Ishikawa (cell line): ENCODE data around the gene PRDM9.
A peak's percentile ranks its signal among the peaks of the same experiment; 100 is the strongest.

ENCODE experiments used
- CEBPB ChIP-seq: IDR thresholded peaks from 2 replicates; pipeline ENCODE4 v1.6.1; 2012
- CREB1 ChIP-seq: IDR thresholded peaks from 2 replicates; pipeline ENCODE4 v1.6.1; 2012; ENCODE audit warnings: low read depth
- EGR1 ChIP-seq: IDR thresholded peaks from 2 replicates; pipeline ENCODE4 v1.6.1; 2012
- EP300 ChIP-seq: IDR thresholded peaks from 2 replicates; pipeline ENCODE4 v1.6.1; 2012; ENCODE audit warnings: borderline replicate concordance
- FOXM1 ChIP-seq: IDR thresholded peaks from 2 replicates; pipeline ENCODE4 v1.6.1; 2012; ENCODE audit warnings: low read depth, borderline replicate concordance
- MAX ChIP-seq: IDR thresholded peaks from 2 replicates; pipeline ENCODE4 v1.6.1; 2012
- NFIC ChIP-seq: IDR thresholded peaks from 2 replicates; pipeline ENCODE4 v1.6.1; 2012
- RAD21 ChIP-seq: IDR thresholded peaks from 2 replicates; pipeline ENCODE4 v1.6.1; 2012; ENCODE audit warnings: low read depth
- REST ChIP-seq: IDR thresholded peaks from 2 replicates; pipeline ENCODE4 v1.6.1; 2012; ENCODE audit warnings: low read depth, mild to moderate bottlenecking
- TAF1 ChIP-seq: IDR thresholded peaks from 2 replicates; pipeline ENCODE4 v1.6.1; 2012; ENCODE audit warnings: low read depth, mild to moderate bottlenecking
- TCF12 ChIP-seq: IDR thresholded peaks from 2 replicates; pipeline ENCODE4 v1.6.1; 2012; ENCODE audit warnings: low read depth
- TEAD4 ChIP-seq: IDR thresholded peaks from 2 replicates; pipeline ENCODE4 v1.6.1; 2012
- USF1 ChIP-seq: IDR thresholded peaks from 2 replicates; pipeline ENCODE4 v1.6.1; 2012
- YY1 ChIP-seq: IDR thresholded peaks from 2 replicates; pipeline ENCODE4 v1.6.1; 2012; ENCODE audit warnings: low read depth
- ZBTB7A ChIP-seq: IDR thresholded peaks from 2 replicates; pipeline ENCODE4 v1.6.1; 2012; ENCODE audit warnings: low read depth

Gene PRDM9

GRCh38 chr5:23507278-23507685, at the start of gene PRDM9:
Gene PRDM9 (plus strand): TSS chr5:23507609. CDS start chr5:23509034, 1,425 bp downstream.
- no peak for TF ChIP-seq CEBPB
- no peak for TF ChIP-seq TAF1
- TF ChIP-seq TEAD4, result no peak
- no peak for TF ChIP-seq EGR1
- TF ChIP-seq NFIC, result no peak
- TF ChIP-seq TCF12, result no peak
- TF ChIP-seq EP300, result no peak
- TF ChIP-seq ZBTB7A, result no peak
- no peak for TF ChIP-seq YY1
- TF ChIP-seq REST, result no peak
- no peak for TF ChIP-seq FOXM1
- TF ChIP-seq USF1, result no peak
- no peak for TF ChIP-seq RAD21
- no peak for TF ChIP-seq MAX
- no peak for TF ChIP-seq CREB1

GRCh38 chr5:23457780-23458179, 49.6 kb upstream of the PRDM9 start:
- TF ChIP-seq EP300 (no peak), RAD21 (no peak)

GRCh38 chr5:23459214-23459613, 48.2 kb upstream of the PRDM9 start:
- TF ChIP-seq YY1, result no peak
- no peak for TF ChIP-seq ZBTB7A
- no peak for TF ChIP-seq REST
- no peak for TF ChIP-seq EGR1
- TF ChIP-seq CREB1, result no peak

GRCh38 chr5:23461576-23461975, 45.8 kb upstream of the PRDM9 start:
- TF ChIP-seq RAD21 (no peak), ZBTB7A (no peak), EGR1 (no peak), FOXM1 (no peak), CREB1 (no peak), REST (no peak), TEAD4 (no peak), TAF1 (no peak), NFIC (no peak), USF1 (no peak), CEBPB (no peak), MAX (no peak), TCF12 (no peak), YY1 (no peak), EP300 (no peak)

- TF ChIP-seq MAX (no peak), EP300 (no peak), REST (no peak), RAD21 (no peak), NFIC (peak; percentile 51; the same call in 1 of the 2 replicates), TCF12 (no peak), TEAD4 (peak; percentile 78), USF1 (no peak), TAF1 (no peak), CREB1 (no peak), EGR1 (no peak), FOXM1 (no peak), YY1 (no peak), CEBPB (peak; percentile 69; the same call in 1 of the 2 replicates), ZBTB7A (no peak)
Observed at GRCh38 chr5:23466401-23466912, 41.0 kb upstream of the PRDM9 start.
